ENCODE measurements around the gene OR2Z1. TPM values are rescaled to one million over a fixed set of nuclear protein-coding genes. Genes with fewer than 3 reads are reported as not detected.

Gene OR2Z1
- polyA plus RNA-seq, 1 donor (not counting 4 experiments of a cell fraction or from before 2014, with no cell fraction given), result not detected

DNA sequence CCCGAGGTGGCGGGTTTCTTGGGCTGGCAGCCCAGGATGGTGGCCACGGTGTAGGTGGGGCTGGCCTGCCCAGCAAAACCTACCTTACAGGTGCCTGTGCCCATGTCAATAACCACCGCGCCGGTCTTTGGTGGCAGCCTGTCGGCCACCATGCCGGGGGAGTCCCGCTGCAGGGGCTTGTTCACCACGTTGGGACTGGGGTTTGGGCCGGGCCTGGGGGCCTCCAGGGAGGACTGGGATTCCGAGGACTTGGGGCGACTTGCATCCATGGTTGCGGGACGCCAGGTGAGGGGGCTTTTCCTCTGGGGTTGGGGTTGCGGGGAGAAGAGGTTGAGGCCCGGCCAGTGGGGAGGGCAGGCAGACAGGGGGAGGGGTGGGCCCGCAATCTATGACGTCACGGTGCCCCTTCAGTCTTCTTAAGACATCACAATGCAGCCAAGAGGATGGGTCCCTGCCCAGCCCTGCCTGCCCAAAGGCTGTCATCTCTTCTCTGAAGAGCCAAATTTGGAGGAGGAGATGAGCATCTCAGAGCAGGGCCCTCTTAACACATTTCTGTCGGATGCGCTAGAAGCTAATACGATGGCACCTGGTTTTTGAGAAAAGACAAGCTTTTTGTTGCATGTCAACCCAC is 22.9 kb upstream of the OR2Z1 start, which contains the start of gene ACTL9:
TSS of gene ACTL9 (minus strand) at position 363 of the 631 bp plus-strand sequence. CDS start at position 269, 94 bp downstream.
- no peak for FAIRE-seq
- H3K4me2 ChIP-seq (ENCODE audit: control insufficient read depth, extremely low read depth, insufficient read depth, low read depth, low read length), result no peak within 1 kb of the TSS
- no peaks in the 10 kb centered on the region for H3K27me3 ChIP-seq (ENCODE audit: control insufficient read depth, extremely low read depth, insufficient read depth, low read length)
- dilution Hi-C loops (cut with MboI; ENCODE audit: extremely low pct_ligation_motif_present, low sequenced_read_pairs), result no loop called here
- TF ChIP-seq, protein P1, sequence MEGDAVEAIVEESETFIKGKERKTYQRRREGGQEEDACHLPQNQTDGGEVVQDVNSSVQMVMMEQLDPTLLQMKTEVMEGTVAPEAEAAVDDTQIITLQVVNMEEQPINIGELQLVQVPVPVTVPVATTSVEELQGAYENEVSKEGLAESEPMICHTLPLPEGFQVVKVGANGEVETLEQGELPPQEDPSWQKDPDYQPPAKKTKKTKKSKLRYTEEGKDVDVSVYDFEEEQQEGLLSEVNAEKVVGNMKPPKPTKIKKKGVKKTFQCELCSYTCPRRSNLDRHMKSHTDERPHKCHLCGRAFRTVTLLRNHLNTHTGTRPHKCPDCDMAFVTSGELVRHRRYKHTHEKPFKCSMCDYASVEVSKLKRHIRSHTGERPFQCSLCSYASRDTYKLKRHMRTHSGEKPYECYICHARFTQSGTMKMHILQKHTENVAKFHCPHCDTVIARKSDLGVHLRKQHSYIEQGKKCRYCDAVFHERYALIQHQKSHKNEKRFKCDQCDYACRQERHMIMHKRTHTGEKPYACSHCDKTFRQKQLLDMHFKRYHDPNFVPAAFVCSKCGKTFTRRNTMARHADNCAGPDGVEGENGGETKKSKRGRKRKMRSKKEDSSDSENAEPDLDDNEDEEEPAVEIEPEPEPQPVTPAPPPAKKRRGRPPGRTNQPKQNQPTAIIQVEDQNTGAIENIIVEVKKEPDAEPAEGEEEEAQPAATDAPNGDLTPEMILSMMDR (optimal IDR thresholded peaks at IDR 0.05 in 1 of 3, IDR thresholded peaks at IDR 0.05 in 1 of 3, conservative IDR thresholded peaks at IDR 0.05 in 1 of 3; ENCODE audit: extremely low read depth in 1 of 3, insufficient read depth in 2 of 3, low read length in 3 of 3), result no peak
- TF ChIP-seq EZH2 (IDR thresholded peaks at IDR 0.05; ENCODE audit: low read length), result no peak
- H3K9me3 ChIP-seq (ENCODE audit: control insufficient read depth, low read depth, low read length), result peaks cover 7% of the 10 kb centered on the region
- no peak within 1 kb of the TSS for H2AFZ ChIP-seq (ENCODE audit: control insufficient read depth, low read length)
- no peak for DNase-seq (ENCODE audit: low read depth, low spot score)
- H3K36me3 ChIP-seq (ENCODE audit: control insufficient read depth in 2 of 2, extremely low read depth in 1 of 2, insufficient read depth in 2 of 2, low read length in 2 of 2), result no peaks in the 10 kb centered on the region
- no peak within 1 kb of the TSS for H3K4me3 ChIP-seq (ENCODE audit: control insufficient read depth in 2 of 3, extremely low read depth in 1 of 3, insufficient read depth in 2 of 3, low read depth in 1 of 3, low read length in 3 of 3)
- no peak within 1 kb of the TSS for H3K27ac ChIP-seq (ENCODE audit: control insufficient read depth, insufficient read depth, low read length)
- H4K20me1 ChIP-seq (ENCODE audit: control insufficient read depth, extremely low read depth, insufficient read depth, low read length), result no peaks in the 10 kb centered on the region
- no peaks in the 10 kb centered on the region for H3K79me2 ChIP-seq (ENCODE audit: control insufficient read depth, insufficient read depth, low read length)
- no peaks in the 10 kb centered on the region for H3K9me1 ChIP-seq (ENCODE audit: control insufficient read depth, extremely low read depth, insufficient read depth, low read length)
- no peaks in the 10 kb centered on the region for H3K4me1 ChIP-seq (ENCODE audit: control insufficient read depth, extremely low read depth, insufficient read depth, low read length)
- no peak within 1 kb of the TSS for H3K9ac ChIP-seq (ENCODE audit: control insufficient read depth, extremely low read depth, insufficient read depth, low read length)

DNA sequence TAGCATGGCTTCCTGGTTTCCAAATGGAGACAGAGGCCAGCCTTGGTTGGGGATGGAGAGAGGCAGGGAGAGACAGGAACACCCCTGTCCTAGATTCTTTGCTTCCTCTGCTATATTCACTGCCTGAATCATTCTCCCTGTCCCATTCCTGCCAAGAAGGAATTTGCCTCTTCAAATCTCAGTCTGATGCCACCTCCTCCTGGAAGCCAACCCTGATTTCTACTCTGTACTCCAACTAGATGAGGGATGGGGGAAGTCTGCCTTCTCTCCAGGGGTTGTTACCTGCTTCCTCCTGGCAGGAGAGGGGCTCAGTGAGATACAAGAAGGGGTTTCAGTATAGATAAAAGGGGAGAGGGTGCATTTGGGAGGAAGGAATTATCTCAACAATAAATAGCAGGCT is 21.5 kb upstream of the OR2Z1 start:
- H3K36me3 ChIP-seq (ENCODE audit: control insufficient read depth in 2 of 2, extremely low read depth in 1 of 2, insufficient read depth in 2 of 2, low read length in 2 of 2), result no peaks in the 10 kb centered on the region
- H3K27me3 ChIP-seq (ENCODE audit: control insufficient read depth, extremely low read depth, insufficient read depth, low read length), result no peaks in the 10 kb centered on the region
- TF ChIP-seq EZH2 (IDR thresholded peaks at IDR 0.05; ENCODE audit: low read length), result no peak
- TF ChIP-seq, protein P1 (optimal IDR thresholded peaks at IDR 0.05 in 1 of 3, IDR thresholded peaks at IDR 0.05 in 1 of 3, conservative IDR thresholded peaks at IDR 0.05 in 1 of 3; ENCODE audit: extremely low read depth in 1 of 3, insufficient read depth in 2 of 3, low read length in 3 of 3), result no peak
- no peak overlapping the region for H3K4me3 ChIP-seq (ENCODE audit: control insufficient read depth in 2 of 3, extremely low read depth in 1 of 3, insufficient read depth in 2 of 3, low read depth in 1 of 3, low read length in 3 of 3)
- no peak overlapping the region for H2AFZ ChIP-seq (ENCODE audit: control insufficient read depth, low read length)
- H3K9me3 ChIP-seq (ENCODE audit: control insufficient read depth, low read depth, low read length), result peaks cover 4% of the 10 kb centered on the region
- no peaks in the 10 kb centered on the region for H3K79me2 ChIP-seq (ENCODE audit: control insufficient read depth, insufficient read depth, low read length)
- no peak overlapping the region for H3K4me2 ChIP-seq (ENCODE audit: control insufficient read depth, extremely low read depth, insufficient read depth, low read depth, low read length)
- dilution Hi-C loops (cut with MboI; ENCODE audit: extremely low pct_ligation_motif_present, low sequenced_read_pairs), result no loop called here
- H3K4me1 ChIP-seq (ENCODE audit: control insufficient read depth, extremely low read depth, insufficient read depth, low read length), result no peaks in the 10 kb centered on the region
- no peaks in the 10 kb centered on the region for H3K9me1 ChIP-seq (ENCODE audit: control insufficient read depth, extremely low read depth, insufficient read depth, low read length)
- H3K9ac ChIP-seq (ENCODE audit: control insufficient read depth, extremely low read depth, insufficient read depth, low read length), result no peak overlapping the region
- DNase-seq (ENCODE audit: low read depth, low spot score) (no peak), FAIRE-seq (no peak)
- H3K27ac ChIP-seq (ENCODE audit: control insufficient read depth, insufficient read depth, low read length), result no peak overlapping the region
- no peaks in the 10 kb centered on the region for H4K20me1 ChIP-seq (ENCODE audit: control insufficient read depth, extremely low read depth, insufficient read depth, low read length)

Measured in keratinocyte (primary cell).